Medulla oblongata (tissue), 1 donor: ENCODE results near the gene MAPRE3.

Source experiments
- DNase-seq: peaks from one replicate; pipeline ENCODE4 v3.0.0-alpha.2; 2015; ENCODE audit errors: extremely low spot score

MAPRE3 gene

GRCh38 chr2:27039871-27040270 lies 69.4 kb downstream of the MAPRE3 start:
- no peak for DNase-seq

- DNase-seq: no peak
Measured at GRCh38 chr2:27040282-27040681, 69.8 kb downstream of the MAPRE3 start.

GRCh38 chr2:27041752-27042151 lies 71.3 kb downstream of the MAPRE3 start:
- no peak for DNase-seq

GRCh38 chr2:27042159-27042661 lies 71.8 kb downstream of the MAPRE3 start:
- no peak for DNase-seq

GRCh38 chr2:27042985-27043634 lies 72.7 kb downstream of the MAPRE3 start:
- no peak for DNase-seq

GRCh38 chr2:27049422-27050280 lies 79.2 kb downstream of the MAPRE3 start:
- DNase-seq: peak; percentile 32

- peak; percentile 98 for DNase-seq
Measured at GRCh38 chr2:27050281-27050995, 80.0 kb downstream of the MAPRE3 start.

- DNase-seq: peak; percentile 95
Measured at GRCh38 chr2:27050996-27051901, 80.8 kb downstream of the MAPRE3 start, which contains the start of gene AGBL5. Gene AGBL5 (plus strand): TSS chr2:27051668. CDS start chr2:27052959, 1,291 bp downstream.

GRCh38 chr2:27051902-27052645 lies 81.6 kb downstream of the MAPRE3 start:
- no peak for DNase-seq

GRCh38 chr2:27053321-27053720 lies 82.9 kb downstream of the MAPRE3 start:
- no peak for DNase-seq

- no peak for DNase-seq
Measured at GRCh38 chr2:27053776-27054175, 83.3 kb downstream of the MAPRE3 start.

- DNase-seq: no peak
Measured at GRCh38 chr2:27054721-27055120, 84.3 kb downstream of the MAPRE3 start.

GRCh38 chr2:27057184-27057583 lies 86.7 kb downstream of the MAPRE3 start:
- DNase-seq: no peak

- DNase-seq: no peak
Measured at GRCh38 chr2:27058210-27058609, 87.8 kb downstream of the MAPRE3 start.

- DNase-seq: no peak
Measured at GRCh38 chr2:27059141-27059820, 88.8 kb downstream of the MAPRE3 start.

- DNase-seq: no peak
Measured at GRCh38 chr2:27060323-27060722, 89.9 kb downstream of the MAPRE3 start.

- DNase-seq: no peak
Measured at GRCh38 chr2:27065128-27065527, 94.7 kb downstream of the MAPRE3 start.

GRCh38 chr2:27067385-27067784 lies 96.9 kb downstream of the MAPRE3 start:
- no peak for DNase-seq

GRCh38 chr2:27069436-27069835 lies 99.0 kb downstream of the MAPRE3 start:
- no peak for DNase-seq
